Activated gamma-delta T cell (primary cell): ENCODE results near the gene ATG14.
"Not testable (repeated sequence)": the region's sequence is repeated elsewhere in the genome, so short reads cannot be mapped to it uniquely, and the experiment has no call there.

ENCODE experiments used
- DNase-seq: peaks from one replicate; lab custom pipeline; 2025; lab: John Stamatoyannopoulos, UW

Gene ATG14

DNA sequence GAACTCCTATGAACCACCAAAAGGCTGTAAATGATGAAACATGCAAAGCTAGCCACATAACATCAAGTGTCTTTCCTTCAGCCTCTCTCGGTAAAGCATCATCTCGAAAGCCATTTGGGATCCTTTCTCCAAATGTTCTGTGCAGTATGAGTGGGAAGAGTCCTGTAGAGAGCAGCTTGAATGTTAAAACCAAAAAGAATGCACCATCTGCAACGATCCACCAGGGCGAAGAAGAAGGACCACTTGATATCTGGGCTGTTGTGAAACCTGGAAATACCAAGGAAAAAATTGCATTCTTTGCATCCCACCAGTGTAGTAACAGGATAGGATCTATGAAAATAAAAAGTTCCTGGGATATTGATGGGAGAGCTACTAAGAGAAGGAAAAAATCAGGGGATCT, 61.2 kb downstream of the ATG14 start:
- DNase-seq, result no peak

- no peak for DNase-seq
These were observed 62.1 kb downstream of the ATG14 start for GRCh38 chr14:55349565-55349964.

DNA sequence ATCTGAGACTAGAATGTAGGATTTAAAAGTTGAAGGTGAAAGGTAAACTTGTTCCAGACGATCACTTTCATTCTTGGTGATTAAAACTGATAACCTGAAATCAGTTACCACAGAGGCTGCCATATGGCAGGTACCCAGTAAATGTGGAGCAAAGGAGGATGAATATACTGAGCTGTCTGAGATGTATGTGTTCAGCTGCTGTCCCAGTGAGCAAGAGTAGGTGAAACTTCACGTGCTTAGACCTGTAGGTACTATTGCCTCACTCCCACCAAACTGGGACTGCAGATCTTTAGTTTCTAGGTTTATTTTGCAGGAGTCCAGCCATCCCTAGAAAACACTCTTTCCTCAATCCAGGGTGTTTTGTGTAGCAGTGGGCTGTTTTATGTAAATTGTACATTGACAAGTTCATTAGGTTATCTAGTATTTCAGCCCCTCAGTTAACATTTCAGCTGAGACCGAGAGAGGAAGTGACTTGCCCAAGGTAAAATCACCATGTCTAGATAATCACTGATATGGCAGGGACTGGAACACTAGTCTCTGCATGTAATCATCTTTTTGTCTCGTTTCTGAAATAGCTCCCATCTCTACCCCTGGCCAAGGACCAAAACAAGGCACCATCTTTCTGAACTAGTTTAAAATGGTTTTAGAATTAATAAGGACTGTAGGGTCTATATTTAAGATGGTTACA, 62.7 kb downstream of the ATG14 start:
- no peak for DNase-seq

- DNase-seq, result no peak
These were observed 63.9 kb downstream of the ATG14 start for GRCh38 chr14:55347748-55348147.

- no peak for DNase-seq
These were observed 64.6 kb downstream of the ATG14 start for GRCh38 chr14:55347040-55347439.

DNA sequence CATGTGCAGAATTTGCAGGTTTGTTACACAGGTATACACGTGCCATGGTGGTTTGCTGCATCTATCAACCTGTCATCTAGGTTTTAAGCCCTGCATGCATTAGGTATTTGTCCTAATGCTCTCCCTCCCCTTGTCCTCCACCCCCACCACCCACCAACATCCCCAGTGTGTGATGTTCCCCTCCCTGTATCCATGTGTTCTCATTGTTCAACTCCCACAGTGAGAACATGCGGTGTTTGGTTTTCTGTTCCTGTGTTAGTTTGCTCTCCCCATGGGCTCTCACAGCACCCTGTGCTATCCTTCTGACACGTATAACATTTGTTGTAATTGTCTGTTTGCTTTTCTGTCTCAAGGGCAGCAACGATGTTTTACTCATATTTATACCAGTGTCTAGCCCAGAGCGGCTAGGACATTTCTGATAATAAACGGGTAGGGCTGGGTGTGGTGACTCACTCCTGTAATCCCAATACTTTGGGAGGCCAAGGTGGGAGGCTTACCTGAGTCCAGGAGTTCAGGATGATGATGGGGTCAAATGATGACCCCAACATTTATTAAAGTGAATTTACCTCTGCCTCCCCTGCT, 67.0 kb downstream of the ATG14 start:
- DNase-seq, result not testable (repeated sequence)

GRCh38 chr14:55341781-55342180, 69.8 kb downstream of the ATG14 start:
- no peak for DNase-seq

DNA sequence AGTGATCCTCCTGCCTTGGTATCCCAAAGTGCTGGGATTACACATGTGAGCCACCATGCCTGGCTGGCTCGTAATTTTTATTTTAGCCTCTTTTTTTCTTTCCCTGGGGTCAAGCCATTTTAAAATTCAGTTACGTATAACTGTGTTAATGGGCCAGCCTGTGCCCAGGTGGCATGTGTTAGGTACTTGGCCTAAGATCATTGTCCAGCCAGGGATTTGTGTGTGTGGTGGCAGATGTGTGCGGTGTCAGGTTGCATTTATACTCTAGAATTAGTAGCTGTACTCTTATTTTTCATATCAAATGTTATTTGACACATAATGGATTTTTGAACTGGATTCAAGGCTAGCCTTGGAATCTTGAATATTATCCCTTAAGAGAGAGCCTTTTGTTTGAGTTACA, 71.1 kb downstream of the ATG14 start:
- no peak for DNase-seq

DNA sequence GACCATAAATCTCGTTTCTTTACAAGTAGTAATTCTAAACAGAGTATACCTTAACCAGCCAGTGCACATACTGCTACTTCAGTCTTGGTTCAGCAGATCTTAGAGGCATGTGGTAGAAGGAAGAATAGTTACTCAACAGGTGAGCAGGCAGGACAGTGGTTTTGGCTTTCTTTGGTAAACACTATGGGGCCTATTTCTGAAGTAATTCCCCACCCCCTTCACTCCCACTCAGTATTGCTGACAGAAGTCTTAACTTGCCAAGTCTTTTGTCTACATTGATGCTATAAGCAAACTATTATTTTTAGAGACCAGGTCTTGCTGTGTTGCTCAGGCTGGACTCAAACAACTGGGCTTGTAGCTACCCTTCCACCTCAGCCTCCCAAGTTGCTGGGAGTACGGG, 71.9 kb downstream of the ATG14 start:
- DNase-seq, result no peak

GRCh38 chr14:55336691-55337090, 74.9 kb downstream of the ATG14 start:
- DNase-seq, result no peak

DNA sequence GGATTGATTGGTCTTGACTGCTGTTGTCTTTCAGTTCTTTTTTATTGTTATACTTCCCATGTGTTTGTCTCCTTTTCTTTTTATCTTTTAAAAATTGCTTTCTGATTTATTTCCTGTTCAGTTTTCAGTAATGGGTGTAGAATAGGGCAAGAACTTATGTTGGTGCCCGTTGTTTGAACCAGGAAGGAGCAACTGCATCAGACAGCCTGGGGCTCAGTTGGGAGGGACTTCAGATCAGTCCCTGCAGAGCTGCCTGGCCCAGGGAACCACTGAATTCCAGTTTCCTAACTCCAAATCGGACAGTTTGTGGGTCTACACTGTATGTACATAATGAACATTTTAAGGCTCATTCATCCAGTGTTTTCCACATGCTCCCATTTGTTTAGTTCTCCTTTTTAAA, 75.5 kb downstream of the ATG14 start:
- DNase-seq, result no peak

DNA sequence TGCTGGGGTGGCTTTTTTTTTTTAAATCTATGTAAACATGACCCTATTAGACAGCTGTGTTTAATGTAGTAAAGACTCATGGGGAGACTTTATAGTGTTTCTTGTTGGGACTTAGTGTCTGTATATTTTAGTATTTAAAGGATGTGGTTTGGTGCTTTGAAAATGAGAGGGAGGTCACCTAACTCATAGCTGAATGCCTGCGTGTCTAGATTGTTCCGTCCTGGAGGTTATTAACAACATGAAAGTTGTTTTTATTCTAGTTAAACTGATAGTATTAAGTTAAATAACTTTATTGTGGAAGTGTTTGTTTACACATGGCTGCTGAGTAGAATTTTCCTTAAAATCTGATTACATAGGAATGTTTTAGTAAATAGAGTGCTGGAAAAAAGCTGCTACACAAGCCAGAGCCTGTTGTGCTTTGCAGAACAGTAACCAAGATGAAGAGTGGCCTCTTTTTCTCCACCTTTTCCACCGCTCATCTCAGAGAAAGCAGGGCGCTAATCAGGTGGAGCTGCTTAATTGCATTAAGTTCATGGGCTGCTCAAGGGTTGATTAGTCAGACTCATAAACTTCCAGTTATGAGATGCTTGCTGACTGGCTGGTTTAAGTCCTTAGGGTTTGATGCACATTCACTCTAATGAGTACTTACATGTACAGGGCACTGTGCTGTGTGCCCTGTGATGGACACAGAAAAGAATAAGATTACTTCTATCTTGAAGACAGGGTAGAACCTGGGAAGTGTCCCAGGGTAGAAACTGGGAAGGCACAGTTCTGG, 77.7 kb downstream of the ATG14 start:
- DNase-seq, result no peak

GRCh38 chr14:55332654-55333570, 78.7 kb downstream of the ATG14 start:
- no peak for DNase-seq

DNA sequence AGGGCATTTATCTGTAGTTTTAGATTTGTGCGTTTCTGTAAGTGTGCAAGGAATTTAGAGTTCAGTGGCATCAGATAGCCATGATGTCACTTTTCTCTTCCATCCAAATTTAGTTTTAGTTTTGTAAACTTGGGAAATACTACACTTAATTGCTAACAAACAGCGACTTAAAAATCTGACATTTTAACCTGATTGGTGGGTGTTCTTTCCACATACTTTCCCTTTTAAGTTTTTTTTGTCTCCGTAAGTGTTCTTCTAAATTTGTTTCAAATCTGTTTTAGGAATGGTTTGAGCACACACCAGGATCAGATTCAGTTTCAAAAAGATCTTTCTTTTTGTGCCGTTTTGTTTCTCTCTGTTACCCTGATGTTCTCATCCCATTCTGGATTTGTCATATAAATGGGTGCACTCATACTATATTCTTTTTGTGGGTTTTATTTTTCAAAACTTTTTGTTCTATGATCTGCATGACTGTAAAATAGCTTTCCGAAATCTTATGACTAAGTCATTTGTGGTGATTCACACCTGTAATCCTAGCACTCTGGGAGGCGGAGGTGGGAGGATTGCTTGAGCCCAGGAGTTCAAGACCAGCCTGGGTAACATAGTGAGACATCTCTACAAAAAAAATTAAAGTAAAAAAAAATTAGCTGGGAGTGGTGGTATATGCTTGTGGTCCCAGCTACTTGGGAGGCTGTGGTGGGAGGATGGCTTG, 81.5 kb downstream of the ATG14 start:
- DNase-seq, result no peak

- no peak for DNase-seq
These were observed 83.3 kb downstream of the ATG14 start for GRCh38 chr14:55328317-55328716.

- DNase-seq, result no peak
These were observed 84.5 kb downstream of the ATG14 start for GRCh38 chr14:55327179-55327578.

- no peak for DNase-seq
These were observed 86.8 kb downstream of the ATG14 start for GRCh38 chr14:55324812-55325211.

DNA sequence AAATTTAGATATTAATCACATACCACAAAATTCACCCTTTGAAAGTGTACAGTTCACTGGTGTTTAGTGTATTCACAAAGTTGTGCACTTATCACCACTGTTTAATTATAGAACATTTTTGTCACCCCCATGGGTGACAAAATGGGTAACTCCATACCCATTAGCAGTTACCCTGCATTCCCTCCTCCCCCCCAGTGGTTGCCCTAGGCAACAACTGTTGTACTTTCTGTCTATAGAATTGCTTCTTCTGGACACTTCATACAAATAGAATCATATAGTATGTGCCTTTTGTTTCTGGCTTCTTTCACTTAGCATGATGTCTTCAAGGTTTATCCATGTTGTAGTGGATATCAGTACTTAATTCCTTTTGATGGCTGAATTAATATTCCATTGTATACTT, 87.7 kb downstream of the ATG14 start:
- no peak for DNase-seq

- no peak for DNase-seq
These were observed 92.9 kb downstream of the ATG14 start for GRCh38 chr14:55318694-55319093.

DNA sequence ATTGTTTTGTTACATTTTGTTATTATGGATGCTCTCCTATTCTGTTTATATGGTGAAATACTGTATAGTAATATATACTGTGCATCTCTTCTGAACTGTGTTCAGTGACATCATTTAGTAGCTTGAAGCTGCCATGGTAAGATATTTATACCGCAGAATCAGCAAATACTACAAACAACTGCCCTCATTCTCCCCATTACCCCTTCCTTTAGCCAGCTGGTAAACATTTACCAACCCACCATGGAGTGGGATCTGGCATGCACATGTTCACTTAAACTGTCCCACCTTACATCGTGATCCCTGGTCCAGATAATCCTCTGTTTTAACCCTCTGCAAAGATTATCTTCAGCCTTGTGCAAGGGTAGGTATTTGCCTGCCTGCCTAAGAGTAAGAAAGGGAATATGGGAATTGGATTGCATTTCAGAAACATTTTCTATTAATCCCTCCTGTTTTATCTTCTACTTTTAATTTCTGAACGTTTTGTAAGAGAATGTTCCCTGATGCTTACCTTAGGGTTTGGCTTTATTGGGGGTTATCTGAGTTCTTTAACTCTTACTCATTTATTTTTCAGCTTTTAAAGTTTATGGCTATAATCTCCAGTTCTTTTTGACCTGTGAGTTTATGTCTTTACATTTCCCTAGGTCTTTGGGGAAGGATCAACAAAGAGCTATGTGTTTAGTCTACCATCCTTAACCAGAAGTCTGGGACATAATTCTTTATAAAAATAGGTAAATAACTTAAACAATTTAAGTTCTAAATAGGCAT, 93.9 kb downstream of the ATG14 start:
- no peak for DNase-seq

DNA sequence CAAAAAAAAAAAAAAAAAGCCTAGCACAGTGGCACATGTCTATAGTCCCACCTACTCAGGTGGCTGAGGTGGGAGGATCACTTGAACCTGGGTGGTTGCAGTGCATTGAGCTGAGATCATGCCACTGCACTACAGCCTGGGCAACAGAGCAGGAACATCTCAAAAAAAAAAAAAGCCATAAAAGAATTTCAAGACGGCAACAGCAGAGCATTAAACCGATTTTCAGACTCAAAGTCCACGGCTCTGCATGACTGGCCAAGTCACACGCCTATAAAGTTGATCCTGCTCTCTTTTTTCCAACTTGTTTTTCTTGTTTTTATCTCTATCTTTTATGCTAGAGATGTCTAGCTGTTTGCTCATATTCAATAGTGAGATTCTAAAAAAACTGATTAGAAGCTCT, 95.1 kb downstream of the ATG14 start:
- no peak for DNase-seq
